HG02870 (cell line): Measurements from ENCODE around the gene AP2M1.
"Not testable (repeated sequence)": the region's sequence is repeated elsewhere in the genome, so short reads cannot be mapped to it uniquely, and the experiment has no call there.

Experiments
- ATAC-seq: cut with Tn5 transposase; IDR thresholded peaks from one replicate; pipeline ENCODE4 v1.9.1; 2021; ENCODE audit warnings: mild to moderate bottlenecking, moderate library complexity; ENCODE audit not compliant: unreplicated experiment

The AP2M1 gene

GRCh38 chr3:184174646-184175492 lies at the start of gene AP2M1:
TSS of gene AP2M1 (plus strand) at chr3:184174855. CDS start at chr3:184176994, 2,139 bp downstream.
- peak; percentile 95 for ATAC-seq

GRCh38 chr3:184126006-184126405 lies 48.6 kb upstream of the AP2M1 start:
- no peak for ATAC-seq

DNA sequence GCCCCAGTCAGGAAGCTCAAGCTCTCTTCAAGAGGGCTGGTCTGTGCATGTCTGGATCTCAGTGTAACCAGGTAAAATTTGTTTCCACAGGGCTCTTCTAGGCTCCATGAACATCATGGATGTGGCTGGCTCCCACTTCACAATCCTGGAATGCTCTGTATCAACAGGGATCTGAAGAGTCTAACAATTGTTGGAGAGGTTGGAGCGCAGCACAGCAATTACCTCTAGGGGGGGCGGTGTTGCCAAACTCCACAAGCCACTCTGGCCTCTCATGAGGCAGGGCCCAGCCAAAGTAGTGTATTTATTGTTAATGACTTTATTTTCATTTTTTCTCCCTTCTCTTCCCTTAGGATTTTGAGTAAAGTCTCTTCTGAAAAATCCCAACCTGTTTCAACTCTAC lies 45.6 kb upstream of the AP2M1 start:
- no peak for ATAC-seq

DNA sequence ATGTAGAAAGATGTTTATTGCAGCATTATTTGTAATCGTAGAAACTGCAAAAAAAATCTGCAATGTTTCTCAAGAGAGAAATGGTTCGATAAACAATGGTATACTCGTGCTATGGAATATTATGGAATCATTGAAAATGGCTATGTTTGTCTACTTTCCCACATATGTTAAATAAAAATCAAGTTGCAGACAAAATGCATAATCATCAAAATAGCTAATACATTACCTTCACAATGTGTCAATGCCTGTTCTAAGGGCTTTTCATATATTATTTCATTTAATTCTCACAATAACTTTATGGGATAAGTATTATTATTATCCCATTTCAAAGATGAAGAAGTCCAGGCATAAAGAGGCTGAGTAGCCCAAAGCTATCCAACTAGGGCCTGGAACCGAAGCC lies 41.7 kb upstream of the AP2M1 start:
- ATAC-seq: no peak

GRCh38 chr3:184133840-184134745 lies 40.6 kb upstream of the AP2M1 start:
- peak; percentile 40 for ATAC-seq

DNA sequence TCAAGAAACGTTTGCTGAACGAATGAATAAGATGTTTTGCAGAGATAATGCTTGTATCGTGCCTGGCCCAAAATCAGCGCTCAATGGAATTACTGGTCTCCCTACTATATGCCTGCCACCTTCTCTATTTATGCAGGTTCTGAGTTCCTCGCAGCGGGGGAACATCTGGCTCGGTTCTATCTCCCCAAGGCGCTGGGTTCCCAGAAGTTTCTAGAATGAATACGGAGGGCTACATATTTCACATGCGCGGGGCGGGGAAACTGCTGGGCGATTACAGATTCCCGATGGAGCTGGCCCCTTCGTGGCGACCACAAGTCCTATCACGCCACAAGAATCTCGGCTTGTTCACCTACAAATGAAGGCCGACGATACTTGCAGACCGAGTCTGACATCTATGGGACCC lies 39.9 kb upstream of the AP2M1 start:
- ATAC-seq: peak; percentile 25

DNA sequence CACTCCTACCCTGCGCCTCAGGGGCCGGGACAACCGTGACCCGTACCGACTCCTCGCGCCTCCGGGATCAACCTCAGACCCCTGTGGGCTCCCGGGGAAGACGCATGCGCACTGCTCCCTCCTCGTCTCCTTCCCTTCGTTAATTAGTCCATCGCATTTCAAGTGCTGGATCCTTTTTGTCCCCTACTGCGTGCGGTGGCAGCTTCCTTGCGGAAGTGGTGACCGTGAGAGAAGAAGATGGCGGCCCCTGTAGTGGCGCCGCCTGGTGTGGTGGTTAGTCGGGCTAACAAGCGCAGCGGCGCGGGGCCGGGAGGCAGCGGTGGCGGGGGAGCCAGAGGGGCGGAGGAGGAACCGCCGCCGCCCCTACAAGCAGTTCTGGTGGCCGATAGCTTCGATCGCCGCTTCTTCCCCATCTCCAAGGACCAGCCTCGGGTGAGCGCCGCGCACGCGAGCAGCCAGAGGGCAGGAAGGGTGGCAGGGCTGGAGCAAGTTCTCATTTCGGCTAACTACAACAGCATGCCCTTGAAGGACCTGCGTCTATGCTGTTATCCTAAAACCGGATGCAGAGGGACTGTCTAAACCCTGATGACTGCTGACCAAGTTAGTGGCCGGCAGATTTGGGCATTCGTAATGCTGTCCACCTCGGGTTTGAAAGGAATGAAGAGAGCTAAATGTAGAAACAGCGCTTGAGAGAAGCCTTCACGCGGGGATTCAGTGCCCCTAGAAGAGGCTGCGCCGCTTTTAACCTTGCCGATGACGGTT lies 39.3 kb upstream of the AP2M1 start, which contains the start of gene EIF2B5:
Gene EIF2B5 (plus strand): TSS at position 210 of the 762 bp plus-strand sequence. CDS start 28 bp downstream, at position 238.
- peak; percentile 78 for ATAC-seq

DNA sequence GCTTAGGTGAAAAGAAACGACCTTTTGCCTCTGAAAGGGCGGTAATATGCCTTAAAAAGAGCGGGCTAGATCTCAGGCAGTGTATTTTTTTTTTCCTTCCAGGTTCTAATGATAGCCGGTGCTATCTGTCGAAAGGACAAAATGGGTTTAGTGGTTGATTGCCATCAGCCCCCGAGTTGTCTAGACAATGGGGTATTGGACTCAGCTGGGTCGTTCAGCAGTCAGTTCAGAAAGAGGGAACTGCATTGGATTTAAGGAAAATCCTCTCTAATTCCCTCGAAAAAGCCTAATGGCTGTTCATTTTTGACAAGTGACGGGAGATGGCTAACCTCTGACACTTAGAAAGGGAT lies 38.8 kb upstream of the AP2M1 start:
- ATAC-seq: no peak

GRCh38 chr3:184140436-184140835 lies 34.2 kb upstream of the AP2M1 start:
- ATAC-seq: no peak

GRCh38 chr3:184142199-184142598 lies 32.5 kb upstream of the AP2M1 start:
- ATAC-seq: no peak

GRCh38 chr3:184143327-184143726 lies 31.3 kb upstream of the AP2M1 start:
- no peak for ATAC-seq

GRCh38 chr3:184144505-184144904 lies 30.1 kb upstream of the AP2M1 start:
- no peak for ATAC-seq

DNA sequence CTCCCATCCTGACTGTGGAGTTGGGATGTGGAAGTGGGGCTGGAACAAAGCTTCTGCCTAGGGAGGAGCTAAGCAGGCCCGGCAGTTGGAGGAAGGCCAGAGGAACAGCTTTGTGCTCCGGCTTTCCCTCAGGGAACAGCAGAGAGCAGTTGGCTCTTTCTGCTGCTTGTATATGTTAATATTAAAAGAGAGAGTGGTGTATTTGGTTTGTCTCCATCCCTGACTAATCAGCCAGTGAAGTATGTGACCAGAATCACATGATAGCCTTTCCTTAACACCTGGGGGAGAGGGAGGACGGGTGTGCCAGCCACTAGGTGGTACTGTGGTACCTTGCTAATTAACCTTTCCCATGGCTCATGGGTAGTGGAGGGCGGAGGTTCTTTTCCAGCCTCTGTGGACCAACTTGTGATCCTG lies 29.5 kb upstream of the AP2M1 start:
- ATAC-seq: no peak

DNA sequence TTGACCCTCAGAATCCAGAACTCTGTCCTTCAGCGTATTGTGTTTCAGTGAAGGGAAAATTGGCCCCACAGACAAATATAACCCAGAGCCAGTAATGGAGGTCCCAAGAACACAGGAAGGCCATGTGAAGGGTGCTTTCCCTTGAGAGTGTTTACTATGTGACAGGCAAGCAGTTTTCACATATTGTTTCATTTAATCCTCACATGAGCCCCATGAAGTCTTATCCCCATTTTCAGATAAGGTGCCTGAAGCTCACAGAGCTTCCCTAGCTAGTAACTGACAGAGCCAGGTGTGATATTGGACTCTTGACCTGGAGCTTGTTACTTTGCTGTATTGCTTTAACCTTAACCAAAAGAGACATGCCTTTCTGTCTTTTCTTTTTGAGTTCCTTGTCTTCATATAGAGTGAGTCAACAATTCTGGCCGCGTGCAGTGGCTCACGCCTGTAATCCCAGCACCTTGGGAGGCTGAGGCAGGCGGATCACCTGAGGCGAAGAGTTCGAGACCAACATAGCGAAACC lies 28.8 kb upstream of the AP2M1 start:
- no peak for ATAC-seq

DNA sequence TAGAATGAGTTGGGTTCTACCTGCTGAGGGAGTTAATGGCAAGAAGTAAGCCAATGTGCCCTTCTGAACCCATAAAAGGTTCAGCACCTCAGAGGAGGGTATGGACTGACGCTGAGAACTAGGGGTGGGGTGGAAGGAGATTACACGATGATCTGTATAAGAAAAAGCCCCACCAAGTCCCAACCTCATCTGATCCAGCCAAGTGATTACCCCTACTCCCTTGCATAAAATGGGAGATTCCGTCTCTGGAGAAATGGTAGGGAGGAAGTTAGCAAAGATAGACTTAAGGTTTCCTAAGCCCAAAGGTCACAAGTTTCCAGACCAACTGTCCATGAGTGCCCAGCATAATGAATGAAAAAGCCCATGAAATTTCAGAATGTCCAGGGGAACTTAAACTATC lies 26.6 kb upstream of the AP2M1 start:
- ATAC-seq: no peak

DNA sequence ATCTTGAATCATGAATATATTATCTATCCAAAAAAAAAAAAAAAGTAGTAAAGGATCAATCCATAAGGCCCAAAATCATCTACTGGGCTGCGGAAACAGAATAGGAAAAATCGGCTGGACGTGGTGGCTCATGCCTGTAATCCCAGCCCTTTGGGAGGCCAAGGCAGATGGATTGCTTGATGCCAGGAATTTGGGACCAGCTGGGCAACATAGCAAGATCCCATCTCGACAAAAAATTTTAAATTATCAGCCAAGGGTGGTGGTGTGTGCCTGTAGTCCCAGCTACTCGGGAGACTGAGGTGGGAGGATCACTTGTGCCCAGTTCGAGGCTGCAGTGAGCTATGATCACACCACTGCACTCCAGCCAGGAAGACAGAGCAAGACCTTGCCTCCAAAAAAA lies 25.5 kb upstream of the AP2M1 start:
- ATAC-seq: no peak

DNA sequence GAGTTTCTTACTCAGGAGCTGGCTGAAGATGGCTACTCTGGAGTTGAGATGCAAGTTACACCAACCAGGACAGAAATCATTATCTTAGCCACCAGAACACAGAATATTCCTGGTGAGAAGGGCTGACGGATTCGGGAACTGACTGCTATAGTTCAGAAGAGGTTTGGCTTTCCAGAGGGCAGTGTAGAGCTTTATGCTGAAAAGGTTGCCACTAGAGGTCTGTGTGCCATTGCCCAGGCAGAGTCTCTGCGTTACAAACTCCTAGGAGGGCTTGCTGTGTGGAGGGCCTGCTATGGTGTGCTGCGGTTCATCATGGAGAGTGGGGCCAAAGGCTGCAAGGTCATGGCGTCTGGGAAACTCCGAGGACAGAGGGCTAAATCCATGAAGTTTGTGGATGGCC lies 24.9 kb upstream of the AP2M1 start:
- not testable (repeated sequence) for ATAC-seq

- peak; percentile 67 for ATAC-seq
Measured at GRCh38 chr3:184154885-184155643, 19.6 kb upstream of the AP2M1 start, which contains the start of gene DVL3. TSS of gene DVL3 (plus strand) at chr3:184155377. CDS start at chr3:184155636, 259 bp downstream.

DNA sequence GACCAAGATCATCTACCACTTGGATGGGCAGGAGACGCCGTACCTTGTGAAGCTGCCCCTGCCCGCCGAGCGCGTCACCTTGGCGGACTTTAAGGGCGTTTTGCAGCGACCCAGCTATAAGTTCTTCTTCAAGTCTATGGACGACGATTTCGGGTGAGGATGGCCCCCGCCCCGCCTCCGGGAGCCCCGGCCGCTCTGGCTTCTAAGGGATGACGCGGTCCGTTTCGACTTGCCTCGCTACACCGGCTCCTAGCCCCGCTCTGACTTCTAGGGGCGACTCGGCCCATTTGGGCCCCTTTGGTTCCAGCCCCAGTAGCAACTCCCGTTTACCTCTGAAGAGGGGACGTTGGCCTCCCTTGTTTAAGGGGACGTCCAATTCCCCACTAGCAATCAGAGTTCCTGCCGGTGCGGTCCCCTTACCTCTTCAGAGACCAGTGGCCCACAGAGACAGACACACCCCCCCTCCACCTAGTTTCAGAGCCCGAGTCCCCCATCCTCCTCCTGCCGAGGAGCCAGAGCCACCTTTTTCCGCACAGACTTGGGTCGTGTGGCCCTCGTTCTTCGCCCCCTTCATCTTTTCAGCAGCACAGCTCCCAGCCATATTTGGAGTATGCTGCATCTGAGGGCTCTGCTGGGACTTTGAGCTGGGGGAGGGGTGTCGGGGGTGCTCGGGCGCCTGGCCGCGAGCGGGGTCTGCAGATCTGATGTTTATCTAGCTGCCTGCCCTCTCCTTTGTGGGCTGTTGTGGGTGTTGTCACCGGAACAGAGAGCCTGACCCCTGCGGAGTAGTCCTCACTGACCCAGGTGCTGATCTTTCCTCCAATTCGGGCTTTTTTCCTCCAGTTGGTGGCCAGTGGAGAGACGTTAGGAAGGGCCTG lies 18.8 kb upstream of the AP2M1 start:
- ATAC-seq: peak; percentile 24
